SK-N-MC (cell line): Measurements from ENCODE around the gene NCK2.
"Not testable (repeated sequence)": the region's sequence is repeated elsewhere in the genome, so short reads cannot be mapped to it uniquely, and the experiment has no call there.

Experiments used
- DNase-seq: peaks from one replicate; pipeline ENCODE4 v3.0.0-alpha.2; 2011; ENCODE audit warnings: low read depth, low spot score
- H3K27ac ChIP-seq: fragments of 200-600 bp; sonication (generic); 2 replicates; pipeline ENCODE4 v1.5.1; 2016; ENCODE audit warnings: mixed run types
- H3K36me3 ChIP-seq: fragments of 200-600 bp; sonication (generic); 2 replicates; pipeline ENCODE4 v1.6.1; 2017; ENCODE audit warnings: antibody characterized with exemption, low read length, mixed read lengths; ENCODE audit not compliant: insufficient read depth
- H3K4me3 ChIP-seq: fragments of 200-600 bp; sonication (generic); 2 replicates; pipeline ENCODE4 v1.5.1; 2016
- H3K9ac ChIP-seq: fragments of 200-600 bp; sonication (generic); 2 replicates; pipeline ENCODE4 v1.8.0; 2017; ENCODE audit warnings: mixed run types, mixed read lengths; ENCODE audit not compliant: insufficient read length
- H3K9me3 ChIP-seq: fragments of 200-600 bp; sonication (generic); 2 replicates; pipeline ENCODE4 v1.6.1; 2017; ENCODE audit warnings: low read depth, mild to moderate bottlenecking, antibody characterized with exemption, low read length, moderate library complexity, mixed read lengths
- EZH2 ChIP-seq: fragments of 200-600 bp; sonication (generic); IDR thresholded peaks from one replicate; pipeline ENCODE4 v1.6.1; 2017; ENCODE audit warnings: antibody characterized with exemption
- FOXP2 ChIP-seq: optimal IDR thresholded peaks from 2 replicates; pipeline ENCODE3; 2011; ENCODE audit warnings: mild to moderate bottlenecking, moderate library complexity; ENCODE audit not compliant: insufficient read depth; ENCODE audit errors: extremely low read length, control extremely low read depth
- POLR2AphosphoS5 ChIP-seq: IDR thresholded peaks from 2 replicates; pipeline ENCODE4 v1.6.1; 2012; ENCODE audit warnings: mild to moderate bottlenecking, low read depth, low read length, borderline replicate concordance

The NCK2 gene

DNA sequence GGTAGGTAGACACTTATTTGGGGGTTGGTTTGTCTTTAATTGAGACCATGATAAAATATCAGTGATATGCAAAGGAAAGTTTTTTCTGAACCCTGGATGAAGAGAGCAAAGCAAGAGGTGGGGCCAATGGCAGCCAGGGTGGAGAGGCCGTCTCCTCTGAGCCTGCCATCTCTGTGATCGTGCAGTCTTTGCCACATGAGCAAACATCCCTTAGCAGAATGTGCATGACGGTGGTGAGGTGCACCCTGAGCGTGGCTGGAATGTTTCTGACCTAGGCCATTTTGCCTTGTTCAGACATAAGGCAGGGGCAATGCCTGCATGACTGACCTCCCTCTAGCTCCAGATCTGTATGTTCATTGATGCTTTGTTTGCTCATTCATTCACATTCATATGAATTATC lies 6.0 kb downstream of the NCK2 start:
- DNase-seq, result no peak
- no peaks in the 10 kb centered on the region for H3K36me3 ChIP-seq
- H3K9ac ChIP-seq, result no peak overlapping the region
- no peak overlapping the region for H3K4me3 ChIP-seq
- TF ChIP-seq EZH2, result no peak
- no peak for TF ChIP-seq POLR2AphosphoS5
- no peak for TF ChIP-seq FOXP2
- H3K27ac ChIP-seq, result no peak overlapping the region
- H3K9me3 ChIP-seq, result no peaks in the 10 kb centered on the region

DNA sequence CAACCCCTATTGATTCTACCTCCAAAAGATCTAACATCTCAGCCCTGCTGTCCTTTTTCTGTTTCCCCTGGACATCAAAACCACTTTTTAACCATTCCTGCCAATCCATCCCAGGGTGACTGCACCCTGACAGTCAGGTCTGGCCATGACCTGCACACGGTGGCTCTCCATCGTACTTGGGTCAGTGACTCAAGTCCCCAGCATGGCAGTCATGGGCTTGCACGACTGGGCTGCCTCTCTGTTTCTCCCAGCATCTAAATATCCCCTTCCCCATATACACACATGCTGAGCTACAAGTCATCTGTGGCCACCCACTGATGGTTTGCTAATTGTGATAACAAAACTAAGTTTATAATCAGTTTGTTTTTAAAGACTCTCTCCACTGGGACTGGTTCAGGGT lies 6.6 kb downstream of the NCK2 start:
- Histone ChIP-seq H3K36me3 (no peaks in the 10 kb centered on the region), H3K4me3 (no peak overlapping the region), H3K27ac (no peak overlapping the region), H3K9ac (no peak overlapping the region), H3K9me3 (no peaks in the 10 kb centered on the region)
- TF ChIP-seq POLR2AphosphoS5 (no peak), FOXP2 (no peak), EZH2 (no peak)
- DNase-seq, result no peak

- H3K9ac ChIP-seq, result no peak overlapping the region
- no peaks in the 10 kb centered on the region for H3K9me3 ChIP-seq
- no peak overlapping the region for H3K27ac ChIP-seq
- no peaks in the 10 kb centered on the region for H3K36me3 ChIP-seq
- TF ChIP-seq POLR2AphosphoS5 (no peak), EZH2 (no peak), FOXP2 (no peak)
- H3K4me3 ChIP-seq, result no peak overlapping the region
- no peak for DNase-seq
These were observed 8.1 kb downstream of the NCK2 start for GRCh38 chr2:105752691-105753358.

DNA sequence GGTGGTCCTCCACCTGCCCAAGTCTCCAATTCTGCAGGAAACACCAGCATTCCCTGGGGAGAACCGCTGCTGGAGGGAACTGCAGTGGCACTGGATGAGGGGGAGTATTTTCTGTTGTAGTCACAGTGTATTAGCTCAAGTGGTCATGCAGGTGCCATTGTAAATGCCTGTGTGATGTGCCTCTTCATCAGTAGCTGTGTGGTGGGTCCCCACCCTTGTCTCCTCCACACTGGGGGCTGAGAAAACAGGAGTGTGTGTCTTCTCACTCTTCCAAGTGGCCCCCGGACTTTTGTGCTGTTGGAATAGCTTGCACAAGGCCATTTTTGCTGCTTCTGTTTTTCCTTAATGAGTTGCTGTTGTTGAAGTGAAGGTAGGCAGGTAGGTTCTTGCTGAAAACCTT lies 8.7 kb downstream of the NCK2 start:
- no peak for DNase-seq
- no peak overlapping the region for H3K9ac ChIP-seq
- H3K9me3 ChIP-seq, result no peaks in the 10 kb centered on the region
- H3K36me3 ChIP-seq, result no peaks in the 10 kb centered on the region
- no peak overlapping the region for H3K27ac ChIP-seq
- H3K4me3 ChIP-seq, result no peak overlapping the region
- no peak for TF ChIP-seq FOXP2
- no peak for TF ChIP-seq POLR2AphosphoS5
- TF ChIP-seq EZH2, result no peak

- Histone ChIP-seq H3K9me3 (no peaks in the 10 kb centered on the region), H3K27ac (no peak overlapping the region), H3K36me3 (no peaks in the 10 kb centered on the region), H3K4me3 (no peak overlapping the region), H3K9ac (no peak overlapping the region)
- DNase-seq, result no peak
- TF ChIP-seq EZH2, result no peak
- TF ChIP-seq POLR2AphosphoS5, result no peak
- no peak for TF ChIP-seq FOXP2
These were observed 9.3 kb downstream of the NCK2 start for GRCh38 chr2:105754011-105754410.

DNA sequence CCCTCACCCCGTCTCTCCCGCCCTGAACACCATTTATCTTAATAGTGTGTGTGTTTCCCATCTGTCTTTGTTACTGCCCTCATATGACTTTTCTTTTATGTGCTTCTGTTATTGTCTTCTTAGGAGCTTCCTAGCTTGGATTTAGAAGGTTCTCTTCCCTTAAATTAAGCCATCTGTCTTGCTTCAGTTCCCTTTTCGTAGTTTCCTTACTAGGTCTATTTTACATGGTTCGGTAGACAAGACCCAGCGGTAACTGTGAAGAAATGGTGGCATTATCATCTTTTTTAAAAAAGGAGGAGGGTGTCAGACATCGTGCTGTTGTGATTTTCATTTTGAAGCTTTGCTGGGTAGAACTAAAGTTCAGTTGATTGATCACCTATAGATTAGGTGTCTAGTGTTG lies 10.3 kb downstream of the NCK2 start:
- no peak overlapping the region for H3K9ac ChIP-seq

DNA sequence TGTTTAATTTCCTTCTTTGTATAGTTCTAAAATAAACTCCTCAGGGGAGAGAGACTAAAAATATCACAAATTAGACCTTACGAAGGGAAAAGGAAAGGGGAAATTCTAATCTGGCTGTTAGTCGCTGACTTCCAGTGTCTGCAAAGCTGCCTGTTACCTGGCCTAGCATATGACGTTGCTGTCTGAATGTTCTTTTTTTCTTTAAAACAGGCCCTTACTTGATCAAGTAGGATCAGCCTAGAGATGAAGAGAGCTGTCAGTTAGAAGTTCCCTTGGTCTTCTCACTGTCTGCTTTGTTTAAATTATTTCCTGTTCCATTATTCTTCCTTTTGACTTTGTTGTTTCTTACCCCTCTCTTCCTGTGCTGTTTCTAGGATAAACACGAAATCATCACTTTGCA lies 11.2 kb downstream of the NCK2 start:
- Histone ChIP-seq H3K36me3 (no peaks in the 10 kb centered on the region), H3K9ac (no peak overlapping the region), H3K4me3 (no peak overlapping the region), H3K27ac (no peak overlapping the region), H3K9me3 (no peaks in the 10 kb centered on the region)
- TF ChIP-seq POLR2AphosphoS5, result no peak
- no peak for TF ChIP-seq FOXP2
- TF ChIP-seq EZH2, result no peak
- no peak for DNase-seq

More for the DNA sequence above, 10.3 kb downstream of the NCK2 start:
- no peak for DNase-seq
- H3K4me3 ChIP-seq, result no peak overlapping the region
- H3K9me3 ChIP-seq, result no peaks in the 10 kb centered on the region
- no peak for TF ChIP-seq POLR2AphosphoS5
- TF ChIP-seq FOXP2, result no peak
- no peak for TF ChIP-seq EZH2
- no peaks in the 10 kb centered on the region for H3K36me3 ChIP-seq
- no peak overlapping the region for H3K27ac ChIP-seq

DNA sequence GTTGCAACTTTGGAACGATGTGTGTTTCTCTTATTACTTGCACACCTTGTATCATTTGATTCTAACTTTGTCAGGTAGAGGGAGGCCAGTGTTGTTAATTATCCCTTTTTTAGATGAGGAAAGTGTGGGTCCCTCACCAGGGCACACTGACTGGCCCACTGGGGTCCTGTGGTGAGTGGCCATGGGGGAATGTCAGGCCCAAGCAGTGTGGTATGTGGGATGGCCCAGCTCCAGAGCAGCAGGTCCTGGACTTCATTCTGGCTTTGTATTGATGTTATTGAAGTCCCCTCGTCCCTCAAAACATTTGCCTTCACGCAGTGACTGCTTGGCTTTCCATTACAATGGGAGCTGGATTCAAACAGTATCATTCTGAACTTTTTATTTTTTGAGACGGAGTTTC lies 11.7 kb downstream of the NCK2 start:
- no peak overlapping the region for H3K27ac ChIP-seq
- H3K9me3 ChIP-seq, result no peaks in the 10 kb centered on the region
- TF ChIP-seq EZH2, result no peak
- no peak for TF ChIP-seq POLR2AphosphoS5
- TF ChIP-seq FOXP2, result no peak
- no peak for DNase-seq
- no peaks in the 10 kb centered on the region for H3K36me3 ChIP-seq
- no peak overlapping the region for H3K4me3 ChIP-seq
- H3K9ac ChIP-seq, result no peak overlapping the region

GRCh38 chr2:105756865-105757264 lies 12.2 kb downstream of the NCK2 start:
- not testable (repeated sequence) for H3K9me3 ChIP-seq, DNase-seq, H3K4me3 ChIP-seq, H3K9ac ChIP-seq, H3K27ac ChIP-seq, H3K36me3 ChIP-seq
